ENCODE results near the gene SLC45A3. TPM values are rescaled to one million over a fixed set of nuclear protein-coding genes. Genes with fewer than 3 reads are reported as not detected.

Gene SLC45A3
- total and polyA plus RNA-seq, 4 donors, result 5.3 to 9.9 (median 5.7) TPM

DNA sequence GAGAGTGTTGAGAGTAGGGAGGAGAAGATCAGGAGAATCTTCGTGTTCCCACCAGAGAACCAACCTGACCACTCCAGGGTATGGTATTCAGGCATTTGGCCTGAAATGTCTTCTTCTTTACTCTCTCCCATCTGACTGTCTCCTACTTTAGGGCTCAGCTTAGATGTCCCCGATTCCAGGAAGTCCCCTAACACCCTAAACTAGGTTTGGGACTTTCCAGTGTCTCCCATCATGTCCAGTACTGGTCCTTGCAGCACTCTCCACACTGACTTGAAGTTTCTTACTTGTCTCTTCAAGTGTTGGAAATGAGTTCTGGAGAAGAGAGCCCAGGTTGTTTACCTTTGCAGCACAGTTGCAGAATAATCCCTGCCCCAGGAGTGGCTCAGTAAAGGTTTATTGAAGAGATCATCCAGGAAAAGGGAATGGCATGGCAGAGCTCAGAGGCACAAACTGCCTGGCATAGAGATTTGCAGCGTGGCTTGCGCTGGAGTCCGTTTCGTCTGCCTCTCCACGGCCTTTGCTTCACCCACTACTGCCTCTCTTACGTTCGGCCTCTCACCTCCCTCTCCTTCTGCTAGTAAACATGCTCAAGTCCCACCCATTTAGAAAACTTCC, 42.3 kb downstream of the SLC45A3 start:
- TF ChIP-seq GABPA (IDR thresholded peaks at IDR 0.05 in 1 of 2, conservative IDR thresholded peaks at IDR 0.05 in 1 of 2) (no peak), HNF4A (conservative IDR thresholded peaks at IDR 0.05) (no peak), TAF1 (conservative IDR thresholded peaks at IDR 0.05) (no peak), FOXA2 (IDR thresholded peaks at IDR 0.05) (no peak), RXRA (IDR thresholded peaks at IDR 0.05) (no peak), EGR1 (IDR thresholded peaks at IDR 0.05; ENCODE audit: low read depth in 2 of 2) (no peak), YY1 (IDR thresholded peaks at IDR 0.05) (no peak), FOXA1 (IDR thresholded peaks at IDR 0.05) (no peak), NR2F2 (IDR thresholded peaks at IDR 0.05) (no peak), SP1 (IDR thresholded peaks at IDR 0.05) (no peak), JUND (IDR thresholded peaks at IDR 0.05) (no peak), MAX (IDR thresholded peaks at IDR 0.05) (no peak), RAD21 (IDR thresholded peaks at IDR 0.05) (no peak), HNF4G (IDR thresholded peaks at IDR 0.05) (no peak)
- TF ChIP-seq, protein P1, sequence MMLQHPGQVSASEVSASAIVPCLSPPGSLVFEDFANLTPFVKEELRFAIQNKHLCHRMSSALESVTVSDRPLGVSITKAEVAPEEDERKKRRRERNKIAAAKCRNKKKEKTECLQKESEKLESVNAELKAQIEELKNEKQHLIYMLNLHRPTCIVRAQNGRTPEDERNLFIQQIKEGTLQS (IDR thresholded peaks at IDR 0.05), result no peak
- TF ChIP-seq, protein P2, sequence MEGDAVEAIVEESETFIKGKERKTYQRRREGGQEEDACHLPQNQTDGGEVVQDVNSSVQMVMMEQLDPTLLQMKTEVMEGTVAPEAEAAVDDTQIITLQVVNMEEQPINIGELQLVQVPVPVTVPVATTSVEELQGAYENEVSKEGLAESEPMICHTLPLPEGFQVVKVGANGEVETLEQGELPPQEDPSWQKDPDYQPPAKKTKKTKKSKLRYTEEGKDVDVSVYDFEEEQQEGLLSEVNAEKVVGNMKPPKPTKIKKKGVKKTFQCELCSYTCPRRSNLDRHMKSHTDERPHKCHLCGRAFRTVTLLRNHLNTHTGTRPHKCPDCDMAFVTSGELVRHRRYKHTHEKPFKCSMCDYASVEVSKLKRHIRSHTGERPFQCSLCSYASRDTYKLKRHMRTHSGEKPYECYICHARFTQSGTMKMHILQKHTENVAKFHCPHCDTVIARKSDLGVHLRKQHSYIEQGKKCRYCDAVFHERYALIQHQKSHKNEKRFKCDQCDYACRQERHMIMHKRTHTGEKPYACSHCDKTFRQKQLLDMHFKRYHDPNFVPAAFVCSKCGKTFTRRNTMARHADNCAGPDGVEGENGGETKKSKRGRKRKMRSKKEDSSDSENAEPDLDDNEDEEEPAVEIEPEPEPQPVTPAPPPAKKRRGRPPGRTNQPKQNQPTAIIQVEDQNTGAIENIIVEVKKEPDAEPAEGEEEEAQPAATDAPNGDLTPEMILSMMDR (IDR thresholded peaks at IDR 0.05; ENCODE audit: low read depth, low read length, missing input control), result no peak
- TF ChIP-seq, protein P3, sequence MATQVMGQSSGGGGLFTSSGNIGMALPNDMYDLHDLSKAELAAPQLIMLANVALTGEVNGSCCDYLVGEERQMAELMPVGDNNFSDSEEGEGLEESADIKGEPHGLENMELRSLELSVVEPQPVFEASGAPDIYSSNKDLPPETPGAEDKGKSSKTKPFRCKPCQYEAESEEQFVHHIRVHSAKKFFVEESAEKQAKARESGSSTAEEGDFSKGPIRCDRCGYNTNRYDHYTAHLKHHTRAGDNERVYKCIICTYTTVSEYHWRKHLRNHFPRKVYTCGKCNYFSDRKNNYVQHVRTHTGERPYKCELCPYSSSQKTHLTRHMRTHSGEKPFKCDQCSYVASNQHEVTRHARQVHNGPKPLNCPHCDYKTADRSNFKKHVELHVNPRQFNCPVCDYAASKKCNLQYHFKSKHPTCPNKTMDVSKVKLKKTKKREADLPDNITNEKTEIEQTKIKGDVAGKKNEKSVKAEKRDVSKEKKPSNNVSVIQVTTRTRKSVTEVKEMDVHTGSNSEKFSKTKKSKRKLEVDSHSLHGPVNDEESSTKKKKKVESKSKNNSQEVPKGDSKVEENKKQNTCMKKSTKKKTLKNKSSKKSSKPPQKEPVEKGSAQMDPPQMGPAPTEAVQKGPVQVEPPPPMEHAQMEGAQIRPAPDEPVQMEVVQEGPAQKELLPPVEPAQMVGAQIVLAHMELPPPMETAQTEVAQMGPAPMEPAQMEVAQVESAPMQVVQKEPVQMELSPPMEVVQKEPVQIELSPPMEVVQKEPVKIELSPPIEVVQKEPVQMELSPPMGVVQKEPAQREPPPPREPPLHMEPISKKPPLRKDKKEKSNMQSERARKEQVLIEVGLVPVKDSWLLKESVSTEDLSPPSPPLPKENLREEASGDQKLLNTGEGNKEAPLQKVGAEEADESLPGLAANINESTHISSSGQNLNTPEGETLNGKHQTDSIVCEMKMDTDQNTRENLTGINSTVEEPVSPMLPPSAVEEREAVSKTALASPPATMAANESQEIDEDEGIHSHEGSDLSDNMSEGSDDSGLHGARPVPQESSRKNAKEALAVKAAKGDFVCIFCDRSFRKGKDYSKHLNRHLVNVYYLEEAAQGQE (IDR thresholded peaks at IDR 0.05), result no peak
- TF ChIP-seq, protein P4, sequence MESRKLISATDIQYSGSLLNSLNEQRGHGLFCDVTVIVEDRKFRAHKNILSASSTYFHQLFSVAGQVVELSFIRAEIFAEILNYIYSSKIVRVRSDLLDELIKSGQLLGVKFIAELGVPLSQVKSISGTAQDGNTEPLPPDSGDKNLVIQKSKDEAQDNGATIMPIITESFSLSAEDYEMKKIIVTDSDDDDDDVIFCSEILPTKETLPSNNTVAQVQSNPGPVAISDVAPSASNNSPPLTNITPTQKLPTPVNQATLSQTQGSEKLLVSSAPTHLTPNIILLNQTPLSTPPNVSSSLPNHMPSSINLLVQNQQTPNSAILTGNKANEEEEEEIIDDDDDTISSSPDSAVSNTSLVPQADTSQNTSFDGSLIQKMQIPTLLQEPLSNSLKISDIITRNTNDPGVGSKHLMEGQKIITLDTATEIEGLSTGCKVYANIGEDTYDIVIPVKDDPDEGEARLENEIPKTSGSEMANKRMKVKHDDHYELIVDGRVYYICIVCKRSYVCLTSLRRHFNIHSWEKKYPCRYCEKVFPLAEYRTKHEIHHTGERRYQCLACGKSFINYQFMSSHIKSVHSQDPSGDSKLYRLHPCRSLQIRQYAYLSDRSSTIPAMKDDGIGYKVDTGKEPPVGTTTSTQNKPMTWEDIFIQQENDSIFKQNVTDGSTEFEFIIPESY (IDR thresholded peaks at IDR 0.05), result no peak
- no peak overlapping the region for H3K27ac ChIP-seq (ENCODE audit: low read depth in 1 of 2, low read length in 2 of 2)
- no peak overlapping the region for H3K4me3 ChIP-seq (ENCODE audit: low read depth in 1 of 3, low read length in 3 of 3)
- WGBS, result 92% methylated on average over 9 of the region's 9 CpGs
- peaks cover 3 to 41% (median 32%) of the 10 kb centered on the region in 4 donors for H3K4me1 ChIP-seq (ENCODE audit: control insufficient read depth in 4 of 4, insufficient read depth in 4 of 4, low read length in 3 of 4)
- no peak overlapping the region for H3K9ac ChIP-seq (ENCODE audit: low read depth in 1 of 2, low read length in 2 of 2)
- no peak for DNase-seq (ENCODE audit: low spot score)
- H3K36me3 ChIP-seq (ENCODE audit: control insufficient read depth in 4 of 4, insufficient read depth in 3 of 4, low read depth in 1 of 4, low read length in 3 of 4), result no peaks in the 10 kb centered on the region
- H3K27me3 ChIP-seq (ENCODE audit: control insufficient read depth in 4 of 4, insufficient read depth in 4 of 4, low read length in 3 of 4), result no peaks in the 10 kb centered on the region
- no peaks in the 10 kb centered on the region for H3K9me3 ChIP-seq (ENCODE audit: control insufficient read depth in 4 of 4, low read length in 3 of 4)

Measured in liver (tissue), 9 donors.